Colonic mucosa (tissue), 4 donors: ENCODE results near the gene CH25H. TPM values are rescaled to one million over a fixed set of nuclear protein-coding genes. Genes with fewer than 3 reads are reported as not detected.

Experiments used
- DNase-seq: peaks from one replicate; pipeline ENCODE4 v3.0.0-alpha.2; 2020
- H3K27ac ChIP-seq: fragments of 200-600 bp; one replicate; pipeline ENCODE4 v1.8.0; 2021
- H3K27me3 ChIP-seq: fragments of 200-600 bp; one replicate; pipeline ENCODE4 v1.8.0; 2021
- H3K36me3 ChIP-seq: fragments of 200-600 bp; one replicate; pipeline ENCODE4 v1.8.0; 2021
- H3K4me1 ChIP-seq: fragments of 200-600 bp; one replicate; pipeline ENCODE4 v1.8.0; 2021; ENCODE audit warnings: mild to moderate bottlenecking
- H3K4me3 ChIP-seq: fragments of 200-600 bp; one replicate; pipeline ENCODE4 v1.8.0; 2021
- H3K9ac ChIP-seq, 2 donors: one replicate each; pipeline ENCODE4 v1.7.0; 2013; ENCODE audit warnings: control low read depth in 2 of 2, low read depth in 2 of 2, low read length in 2 of 2
- H3K9me3 ChIP-seq: fragments of 200-600 bp; one replicate; pipeline ENCODE4 v1.8.0; 2021
- CTCF ChIP-seq: fragments of 200-600 bp; IDR thresholded peaks from one replicate; pipeline ENCODE4 v1.8.0; 2022; ENCODE audit warnings: antibody characterized with exemption, mild to moderate bottlenecking
- intact Hi-C: fragments of 100-400 bp; cut with DNase I; formaldehyde crosslinking; loops from one replicate; pipeline ENCODE4 v1.14.1; 2022
- total RNA-seq, 2 donors: library from RNA; stranded (reverse); fragmentation: NEBNext Ultra II Directional in 1 of 2; extraction: Animal tissue kit (Norgen Biotek cat#: 25700) in 1 of 2; gene quantifications; one replicate each; pipeline ENCODE4 v1.2.1, GENCODE V29; 2021
- donor health status: healthy.
- donor health status: DM: no; HTN: no; CAD: no.
- donor health status: DM: no; HTN: no; CAD: no.

The CH25H gene
- total RNA-seq, 2 donors from 2014 or later = 0.40 to 1.7 TPM

- H3K9me3 ChIP-seq = no peaks in the 10 kb centered on the region
- DNase-seq = no peak
- no peak for TF ChIP-seq CTCF
- H3K9ac ChIP-seq = no peak overlapping the region
- H3K27me3 ChIP-seq = no peaks in the 10 kb centered on the region
- no peaks in the 10 kb centered on the region for H3K36me3 ChIP-seq
- intact Hi-C loops = loop anchor here (10.0 kb wide), 1 partner anchor 371 kb away; no protein-coding TSS in a partner anchor
- H3K4me1 ChIP-seq = no peaks in the 10 kb centered on the region
- H3K4me3 ChIP-seq = no peak overlapping the region
- no peak overlapping the region for H3K27ac ChIP-seq
Measured at GRCh38 chr10:89216056-89216455, 8.9 kb upstream of the CH25H start.

- Histone ChIP-seq H3K36me3 (no peaks in the 10 kb centered on the region), H3K9me3 (no peaks in the 10 kb centered on the region), H3K27me3 (no peaks in the 10 kb centered on the region), H3K4me3 (no peak overlapping the region), H3K27ac (no peak overlapping the region), H3K9ac (no peak overlapping the region), H3K4me1 (no peaks in the 10 kb centered on the region)
- DNase-seq = no peak
- intact Hi-C loops = loop anchor here (2.0 to 10.0 kb wide), 2 partner anchors 281 to 371 kb away; no protein-coding TSS in a partner anchor
- no peak for TF ChIP-seq CTCF
Measured at GRCh38 chr10:89215511-89215910, 8.4 kb upstream of the CH25H start.

DNA sequence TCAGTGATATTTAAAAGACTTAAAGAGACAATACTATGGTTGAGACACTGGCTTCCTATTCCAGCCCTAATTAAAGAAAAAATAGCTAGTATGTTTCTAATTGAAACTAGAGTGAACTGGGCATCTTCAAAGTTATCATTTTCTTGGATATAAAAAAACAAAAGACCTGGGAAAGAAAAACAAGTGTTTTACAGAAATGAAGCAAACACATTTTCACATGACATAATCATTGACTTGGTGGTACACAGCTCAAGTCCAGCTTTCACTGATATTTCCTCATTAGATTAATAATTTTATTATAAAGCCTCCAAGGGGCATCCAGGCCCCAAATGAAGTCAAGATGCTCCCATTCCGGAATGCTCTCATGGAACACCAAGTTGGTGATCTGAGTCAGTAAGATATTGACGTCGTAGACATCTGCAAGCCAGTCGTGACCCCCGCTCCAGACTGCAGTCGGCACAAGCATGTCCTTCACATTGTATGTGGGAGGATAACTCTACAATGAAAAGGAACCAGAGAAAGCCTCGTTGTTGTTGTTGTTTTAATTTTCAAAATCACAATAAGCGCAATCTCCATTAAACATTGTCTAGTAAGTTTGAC lies 7.5 kb upstream of the CH25H start:
- DNase-seq = no peak
- H3K36me3 ChIP-seq = no peaks in the 10 kb centered on the region
- intact Hi-C loops = loop anchor here (2.0 to 10.0 kb wide), 2 partner anchors 280 to 370 kb away; no protein-coding TSS in a partner anchor
- H3K4me3 ChIP-seq = no peak overlapping the region
- TF ChIP-seq CTCF = no peak
- H3K9me3 ChIP-seq = no peaks in the 10 kb centered on the region
- no peak overlapping the region for H3K9ac ChIP-seq
- H3K27me3 ChIP-seq = no peaks in the 10 kb centered on the region
- H3K27ac ChIP-seq = no peak overlapping the region
- no peaks in the 10 kb centered on the region for H3K4me1 ChIP-seq

GRCh38 chr10:89213191-89213808 lies 6.2 kb upstream of the CH25H start:
- Histone ChIP-seq H3K27ac (no peak overlapping the region), H3K4me3 (no peak overlapping the region), H3K27me3 (peaks cover 5% of the 10 kb centered on the region), H3K36me3 (no peaks in the 10 kb centered on the region), H3K9ac (no peak overlapping the region), H3K9me3 (no peaks in the 10 kb centered on the region), H3K4me1 (no peaks in the 10 kb centered on the region)
- intact Hi-C loops = loop anchor here (10.0 kb wide), 1 partner anchor 368 kb away; no protein-coding TSS in a partner anchor
- peak; percentile 53 for TF ChIP-seq CTCF
- no peak for DNase-seq

DNA sequence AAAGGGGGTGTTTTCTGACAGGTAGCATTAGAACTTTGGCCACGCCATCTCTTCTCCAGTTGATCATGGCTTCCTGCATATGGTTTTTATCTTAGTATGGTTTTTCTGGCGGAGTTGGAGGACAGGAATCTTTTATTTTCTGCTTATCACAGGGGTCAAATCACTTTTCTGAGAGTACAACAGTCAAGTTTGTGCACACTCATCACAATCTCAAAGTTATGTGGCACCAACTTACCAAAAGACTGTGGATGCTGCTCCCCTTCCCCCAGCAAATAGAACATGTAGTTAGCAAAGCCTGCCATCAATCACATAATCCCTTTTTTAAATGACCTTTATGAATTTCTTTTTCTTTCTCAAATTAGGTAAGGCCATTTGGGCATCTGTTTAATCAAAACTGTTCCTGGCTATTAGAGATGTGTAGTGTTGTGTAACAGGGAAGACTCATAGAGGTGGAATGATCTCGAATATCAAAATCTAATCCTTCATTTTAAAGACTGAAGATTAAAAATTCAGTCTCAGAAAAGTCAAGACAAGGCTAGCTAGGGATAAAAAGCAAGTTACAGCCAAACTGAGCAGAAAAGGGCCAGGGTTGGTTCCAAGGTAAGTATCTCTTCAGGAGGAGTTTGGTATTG lies 3.8 kb upstream of the CH25H start:
- Histone ChIP-seq H3K27ac (no peak overlapping the region), H3K9me3 (no peaks in the 10 kb centered on the region), H3K9ac (no peak overlapping the region), H3K27me3 (peaks cover 27% of the 10 kb centered on the region), H3K4me3 (no peak overlapping the region), H3K36me3 (no peaks in the 10 kb centered on the region), H3K4me1 (no peaks in the 10 kb centered on the region)
- no peak for DNase-seq
- no peak for TF ChIP-seq CTCF
- intact Hi-C loops = loop anchor here (10.0 kb wide), 1 partner anchor 366 kb away; no protein-coding TSS in a partner anchor
